OCI-LY1 (cell line): ENCODE measurements around the gene ANKRD53.

Experiments used
- H2AFZ ChIP-seq: fragments of 200-600 bp; sonication (generic), shearing (Covaris generic); 2 replicates; pipeline ENCODE4 v1.6.0; 2014; ENCODE audit warnings: antibody characterized with exemption, mild to moderate bottlenecking, low read length
- H3F3A ChIP-seq: fragments of 200-600 bp; sonication (generic), shearing (Covaris generic); 2 replicates; pipeline ENCODE4 v1.6.0; 2014; ENCODE audit warnings: mild to moderate bottlenecking, antibody characterized with exemption, low read length, moderate library complexity; ENCODE audit not compliant: insufficient read depth
- H3K27ac ChIP-seq: fragments of 200-600 bp; sonication (generic); 2 replicates; pipeline ENCODE4 v1.5.1; 2014; ENCODE audit warnings: low read length, mixed run types, mild to moderate bottlenecking, low read depth; ENCODE audit not compliant: poor library complexity, severe bottlenecking
- H3K27me3 ChIP-seq: fragments of 200-600 bp; sonication (generic); 2 replicates; pipeline ENCODE4 v1.6.0; 2014; ENCODE audit warnings: antibody characterized with exemption, mild to moderate bottlenecking, low read length, moderate library complexity; ENCODE audit not compliant: insufficient read depth
- H3K36me3 ChIP-seq: fragments of 200-600 bp; sonication (generic); 2 replicates; pipeline ENCODE4 v1.6.1; 2014; ENCODE audit warnings: mild to moderate bottlenecking, antibody characterized with exemption, low read length, moderate library complexity, mixed read lengths; ENCODE audit not compliant: insufficient read depth
- H3K4me1 ChIP-seq: fragments of 200-600 bp; sonication (generic); 2 replicates; pipeline ENCODE4 v1.5.1; 2014; ENCODE audit warnings: mild to moderate bottlenecking, low read length, moderate library complexity; ENCODE audit not compliant: insufficient read depth, severe bottlenecking
- H3K4me2 ChIP-seq: fragments of 200-600 bp; sonication (generic), shearing (Covaris generic); 2 replicates; pipeline ENCODE4 v1.6.1; 2014; ENCODE audit warnings: low read length
- H3K4me3 ChIP-seq: fragments of 200-600 bp; sonication (generic); 2 replicates; pipeline ENCODE4 v1.5.1; 2014; ENCODE audit warnings: low read length, low read depth, mild to moderate bottlenecking, mixed read lengths; ENCODE audit not compliant: poor library complexity, severe bottlenecking
- H3K79me2 ChIP-seq: fragments of 200-600 bp; shearing (Covaris generic); 2 replicates; pipeline ENCODE4 v1.6.1; 2016; ENCODE audit warnings: mixed run types, low read length, mixed read lengths; ENCODE audit not compliant: insufficient read depth
- H3K9ac ChIP-seq: fragments of 200-600 bp; sonication (generic), shearing (Covaris generic); 2 replicates; pipeline ENCODE4 v1.6.1; 2014; ENCODE audit warnings: mild to moderate bottlenecking, low read length, mixed read lengths
- H3K9me2 ChIP-seq: fragments of 200-600 bp; sonication (generic), shearing (Covaris generic); 2 replicates; pipeline ENCODE4 v1.6.1; 2014; ENCODE audit warnings: low read depth, mild to moderate bottlenecking, low read length, mixed read lengths
- H3K9me3 ChIP-seq: fragments of 200-600 bp; shearing (Covaris generic); 2 replicates; pipeline ENCODE4 v1.6.1; 2014; ENCODE audit warnings: low read length, mixed read lengths
- H4K20me1 ChIP-seq: fragments of 200-600 bp; sonication (generic), shearing (Covaris generic); 2 replicates; pipeline ENCODE4 v1.6.0; 2016; ENCODE audit warnings: mild to moderate bottlenecking, low read length; ENCODE audit not compliant: insufficient read depth
- CTCF ChIP-seq: fragments of 200-600 bp; sonication (generic), shearing (Covaris generic); IDR thresholded peaks from 2 replicates; pipeline ENCODE4 v1.5.1; 2017; ENCODE audit warnings: mild to moderate bottlenecking, antibody characterized with exemption, low read length, moderate library complexity, mixed read lengths
- EZH2 ChIP-seq: fragments of 200-600 bp; sonication (generic), shearing (Covaris generic); IDR thresholded peaks from 2 replicates; pipeline ENCODE4 v1.8.0; 2017; ENCODE audit warnings: borderline replicate concordance, mixed run types, mild to moderate bottlenecking, antibody characterized with exemption, low read length, moderate library complexity, mixed read lengths

Gene ANKRD53

GRCh38 chr2:70983506-70984227 is 5.2 kb downstream of the ANKRD53 start:
- Histone ChIP-seq H3K36me3 (peaks cover 33% of the 10 kb centered on the region), H3K9me2 (no peaks in the 10 kb centered on the region), H3K79me2 (no peaks in the 10 kb centered on the region), H4K20me1 (no peaks in the 10 kb centered on the region), H3K27me3 (no peaks in the 10 kb centered on the region), H3K4me3 (no peak overlapping the region), H3K4me1 (peaks cover 7% of the 10 kb centered on the region), H3K27ac (no peak overlapping the region), H3F3A (no peaks in the 10 kb centered on the region), H2AFZ (no peak overlapping the region), H3K9me3 (no peaks in the 10 kb centered on the region), H3K9ac (no peak overlapping the region), H3K4me2 (no peak overlapping the region)
- TF ChIP-seq EZH2 (no peak), CTCF (no peak)

GRCh38 chr2:70984228-70984575 is 5.8 kb downstream of the ANKRD53 start:
- no peaks in the 10 kb centered on the region for H3K9me2 ChIP-seq
- no peak for TF ChIP-seq EZH2
- no peak for TF ChIP-seq CTCF
- no peaks in the 10 kb centered on the region for H4K20me1 ChIP-seq
- H3K9me3 ChIP-seq = no peaks in the 10 kb centered on the region
- H3K27me3 ChIP-seq = no peaks in the 10 kb centered on the region
- H3K36me3 ChIP-seq = peaks cover 38% of the 10 kb centered on the region
- no peak overlapping the region for H2AFZ ChIP-seq
- H3K4me3 ChIP-seq = no peak overlapping the region
- H3K79me2 ChIP-seq = no peaks in the 10 kb centered on the region
- no peak overlapping the region for H3K9ac ChIP-seq
- no peak overlapping the region for H3K4me2 ChIP-seq
- no peaks in the 10 kb centered on the region for H3F3A ChIP-seq
- H3K4me1 ChIP-seq = peaks cover 6% of the 10 kb centered on the region
- H3K27ac ChIP-seq = no peak overlapping the region

GRCh38 chr2:70984576-70985282 is 6.3 kb downstream of the ANKRD53 start:
- peak; percentile 90 for TF ChIP-seq CTCF
- TF ChIP-seq EZH2 = no peak
- no peaks in the 10 kb centered on the region for H3K27me3 ChIP-seq
- no peak overlapping the region for H3K4me3 ChIP-seq
- H3K36me3 ChIP-seq = peaks cover 44% of the 10 kb centered on the region
- H4K20me1 ChIP-seq = no peaks in the 10 kb centered on the region
- no peaks in the 10 kb centered on the region for H3K9me3 ChIP-seq
- no peak overlapping the region for H3K9ac ChIP-seq
- H3K4me1 ChIP-seq = peaks cover 6% of the 10 kb centered on the region
- H3K79me2 ChIP-seq = no peaks in the 10 kb centered on the region
- H3K9me2 ChIP-seq = no peaks in the 10 kb centered on the region
- H3K27ac ChIP-seq = no peak overlapping the region
- no peaks in the 10 kb centered on the region for H3F3A ChIP-seq
- no peak overlapping the region for H2AFZ ChIP-seq
- H3K4me2 ChIP-seq = no peak overlapping the region; the same call in 1 of the 2 replicates
